Hypothalamus (tissue), 51 donors: Measurements from ENCODE around the gene PKLR.
A peak's percentile ranks its signal among the peaks of the same experiment; 100 is the strongest.
"Not testable (repeated sequence)": the region's sequence is repeated elsewhere in the genome, so short reads cannot be mapped to it uniquely, and the experiment has no call there.

Experiments used
- DNase-seq, 51 donors: peaks; one replicate each; lab custom pipeline; 2025; lab: John Stamatoyannopoulos, UW

PKLR gene

DNA sequence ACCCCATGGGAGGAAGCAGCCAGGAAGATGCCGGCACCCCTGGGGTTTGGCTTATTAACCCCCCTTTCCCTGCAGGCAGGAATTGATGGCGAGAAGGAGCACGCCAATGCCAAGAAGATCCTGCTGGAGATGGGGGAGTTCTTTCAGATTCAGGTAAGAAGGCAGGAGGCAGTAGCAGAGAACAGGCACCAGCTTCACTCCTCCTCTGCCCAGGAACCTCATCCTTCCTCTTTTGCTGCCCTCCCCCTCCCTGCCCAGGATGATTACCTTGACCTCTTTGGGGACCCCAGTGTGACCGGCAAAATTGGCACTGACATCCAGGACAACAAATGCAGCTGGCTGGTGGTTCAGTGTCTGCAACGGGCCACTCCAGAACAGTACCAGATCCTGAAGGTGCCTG is 18.3 kb upstream of the PKLR start:
- DNase-seq, result no peak

DNA sequence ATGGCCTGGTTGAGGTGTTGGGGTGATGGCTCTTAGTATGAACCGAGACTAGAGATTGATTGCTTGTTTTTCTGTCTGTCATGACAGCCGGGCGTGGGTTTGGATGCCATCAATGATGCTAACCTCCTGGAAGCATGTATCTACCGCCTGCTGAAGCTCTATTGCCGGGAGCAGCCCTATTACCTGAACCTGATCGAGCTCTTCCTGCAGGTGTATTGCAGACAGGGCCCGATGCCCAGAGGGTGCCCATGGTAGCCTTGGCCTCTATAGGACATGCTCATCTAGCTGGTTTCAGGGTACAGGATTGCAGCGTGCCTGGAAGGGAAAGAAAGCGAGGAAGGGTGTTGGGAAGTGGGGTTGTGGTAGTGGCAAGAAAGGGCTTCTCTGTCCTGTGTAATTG is 16.8 kb upstream of the PKLR start:
- DNase-seq, result no peak

DNA sequence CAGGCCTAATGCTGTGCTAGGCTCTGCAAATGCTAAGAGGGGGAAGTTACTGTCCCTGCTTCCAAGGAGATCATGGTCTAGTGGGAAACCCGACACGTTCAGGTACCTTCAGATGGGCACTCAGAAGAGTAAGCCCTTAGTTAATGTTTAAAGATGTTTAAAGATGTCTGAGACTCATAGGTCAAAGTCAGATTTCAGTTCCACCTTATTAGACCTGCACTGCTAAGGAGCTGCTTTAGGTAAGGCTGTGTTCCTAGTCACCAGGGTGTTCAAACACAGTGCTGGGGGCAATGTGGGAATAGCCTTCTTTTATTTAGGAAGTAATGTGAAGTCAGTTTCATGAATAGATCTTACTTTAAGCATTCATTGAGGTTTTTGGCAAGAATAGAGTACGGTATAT is 15.7 kb upstream of the PKLR start:
- DNase-seq, result no peak

DNA sequence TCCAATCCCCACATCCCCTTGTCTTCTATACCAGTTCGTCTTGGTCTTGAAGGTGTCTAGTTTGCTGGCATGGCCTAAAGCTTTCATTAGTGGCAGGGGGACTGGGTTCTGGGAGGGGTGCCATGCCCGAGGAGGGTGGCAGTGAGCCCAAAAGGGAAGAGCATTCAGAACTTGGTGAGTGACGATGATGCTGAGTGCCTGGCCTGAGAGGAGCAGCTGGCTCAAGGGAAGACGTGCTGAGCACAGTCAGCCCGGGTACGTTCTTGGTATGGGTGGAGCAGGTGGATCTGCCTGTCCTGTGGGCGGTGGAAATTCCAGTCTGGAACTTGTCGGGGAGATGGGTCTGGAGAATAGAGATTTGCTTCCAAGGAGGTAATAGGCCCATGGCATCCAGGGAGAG is 12.0 kb upstream of the PKLR start:
- peak in 14 of 51 donors; percentile 7 to 36 (median 19) for DNase-seq

DNA sequence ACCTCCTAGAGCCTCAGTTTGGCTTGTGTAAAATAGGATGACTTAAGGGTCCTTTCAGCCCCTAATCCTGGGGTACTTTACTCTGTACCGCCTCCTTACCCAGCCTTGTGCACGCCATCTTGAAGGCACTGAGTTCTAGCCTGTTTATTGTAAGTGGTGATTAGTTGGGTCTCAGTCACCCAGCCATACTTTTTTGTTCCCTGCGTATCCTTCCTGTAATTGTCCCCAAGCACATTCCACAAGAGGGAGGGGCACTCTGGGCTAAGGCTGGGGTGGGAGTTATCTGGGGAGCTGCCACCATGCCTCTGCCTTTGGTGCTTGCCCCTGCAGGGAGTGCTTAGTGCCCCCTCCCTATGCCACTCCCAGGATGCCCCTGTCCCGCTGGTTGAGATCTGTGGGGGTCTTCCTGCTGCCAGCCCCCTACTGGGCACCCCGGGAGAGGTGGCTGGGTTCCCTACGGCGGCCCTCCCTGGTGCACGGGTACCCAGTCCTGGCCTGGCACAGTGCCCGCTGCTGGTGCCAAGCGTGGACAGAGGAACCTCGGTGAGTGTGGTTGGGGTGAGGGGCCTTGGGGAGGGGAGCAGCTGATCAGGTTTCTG is 8.3 kb upstream of the PKLR start:
- peak in 18 of 51 donors; percentile 6 to 48 (median 21) for DNase-seq

DNA sequence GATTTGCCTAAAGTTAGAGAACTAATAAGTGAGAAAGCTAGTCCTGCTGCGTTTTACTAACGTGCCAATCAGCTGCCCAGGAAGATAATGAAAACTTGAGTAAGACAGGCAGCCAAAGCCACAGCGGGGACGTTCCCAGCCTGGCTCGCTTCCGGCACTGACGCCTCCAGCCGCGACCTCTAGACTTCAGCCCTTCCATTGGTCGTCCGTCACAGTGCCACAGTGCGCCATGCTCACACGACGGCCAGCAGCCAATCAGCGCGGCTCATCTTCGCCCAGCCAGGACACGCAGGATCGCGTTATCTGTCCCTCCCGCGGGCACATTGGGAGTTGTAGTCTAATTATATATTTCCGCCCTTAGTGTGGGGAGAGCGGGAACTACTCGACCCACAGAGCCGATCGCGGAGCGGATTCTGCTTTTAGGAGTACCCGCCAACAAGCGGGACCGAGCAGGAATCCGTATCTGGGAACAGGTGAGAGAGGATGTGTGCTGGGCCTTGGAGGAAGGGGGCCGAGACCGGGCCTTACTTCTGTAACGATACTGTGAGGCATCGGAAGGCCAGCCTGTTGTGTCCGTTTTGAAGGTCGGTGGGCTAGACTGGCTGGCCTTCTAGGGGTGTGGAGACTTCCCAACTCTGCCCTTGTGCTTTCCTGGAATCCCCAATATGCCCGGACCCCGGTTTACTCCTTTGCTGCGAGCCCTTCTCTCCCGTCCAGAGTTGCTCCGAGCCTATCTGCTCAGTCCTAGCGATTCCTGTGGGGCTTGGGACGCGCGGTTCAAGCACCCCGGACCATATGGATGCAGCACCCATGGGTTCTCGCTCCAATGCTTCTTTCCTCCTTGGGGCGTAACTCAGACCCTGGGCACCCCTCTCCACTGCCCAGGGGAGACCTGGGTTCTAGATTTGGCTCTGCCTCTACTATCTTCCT is 7.5 kb upstream of the PKLR start, which contains the start of gene FDPS:
TSS of gene FDPS (plus strand) at position 374 of the 930 bp plus-strand sequence. CDS start 924 bp downstream, outside the sequence.
- DNase-seq, result peak; percentile 71 to 100 (median 98)

DNA sequence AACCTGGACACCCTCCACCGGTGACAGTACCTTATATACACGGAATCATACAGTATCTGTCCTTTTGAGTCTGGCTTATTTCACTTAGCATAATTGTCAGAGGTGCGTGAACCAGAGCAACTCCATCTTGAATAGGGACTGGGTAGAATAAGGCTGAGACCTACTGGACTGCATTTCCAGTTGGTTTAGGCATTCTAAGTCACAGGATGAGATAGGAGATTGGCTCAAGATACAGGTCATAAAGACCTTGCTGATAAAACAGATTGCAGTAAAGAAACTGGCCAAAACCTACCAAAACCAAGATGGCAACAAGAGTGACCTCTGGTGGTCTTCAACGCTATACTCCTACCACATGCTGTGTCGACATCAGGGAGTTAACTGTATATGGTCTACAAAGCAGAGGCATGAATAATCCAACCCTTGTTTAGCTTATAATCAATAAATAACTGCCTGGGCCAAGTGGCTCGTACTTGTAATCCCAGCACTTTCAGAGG is 6.1 kb upstream of the PKLR start:
- no peak for DNase-seq

DNA sequence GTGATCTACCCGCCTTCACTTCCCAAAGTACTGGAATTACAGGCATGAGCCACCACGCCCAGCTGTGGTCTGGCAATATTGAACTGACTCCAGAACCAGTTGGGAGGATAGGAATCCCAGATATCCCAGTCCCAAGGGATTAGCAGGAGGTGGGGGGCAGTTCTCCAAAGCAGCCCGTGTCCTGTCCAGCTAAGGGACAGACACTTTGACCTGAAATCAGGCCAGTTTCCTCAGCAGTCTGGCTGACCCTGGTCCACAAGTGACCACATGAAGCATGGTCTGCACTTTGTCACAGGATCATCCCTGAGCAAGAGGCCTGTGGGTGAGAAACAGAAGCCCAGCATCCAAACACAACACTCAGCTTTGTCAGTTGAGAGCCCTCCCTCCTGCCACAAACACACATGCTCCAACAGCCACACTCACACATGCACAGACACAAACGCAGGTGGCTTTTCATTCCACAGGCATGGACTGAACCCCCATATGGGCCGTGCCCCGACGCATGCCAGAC is 4.7 kb upstream of the PKLR start:
- DNase-seq, result no peak

DNA sequence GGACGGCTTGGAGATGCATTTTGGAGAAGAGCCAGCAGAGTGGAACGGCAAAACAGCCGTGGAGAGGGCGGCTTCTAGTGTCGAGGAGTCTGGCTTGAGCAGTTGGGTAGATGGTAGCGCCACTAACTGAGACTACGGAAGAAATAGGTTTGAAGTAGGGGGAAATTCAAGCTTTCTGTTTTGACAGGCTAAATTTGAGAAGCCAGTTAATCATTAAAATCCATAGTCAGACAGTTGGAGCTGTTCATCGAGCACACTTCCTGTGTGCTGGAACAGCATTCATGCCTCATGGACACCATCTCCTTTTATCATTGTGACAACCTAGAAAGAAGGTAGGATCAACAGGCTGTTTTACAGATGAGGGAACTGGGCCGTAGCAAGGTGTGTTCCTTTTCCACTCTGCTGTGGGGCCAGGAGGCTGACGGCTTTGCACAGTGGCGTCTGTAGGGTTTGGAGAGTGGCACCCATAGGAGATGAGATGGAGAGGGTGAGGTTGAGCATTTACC is 3.4 kb upstream of the PKLR start:
- no peak for DNase-seq

DNA sequence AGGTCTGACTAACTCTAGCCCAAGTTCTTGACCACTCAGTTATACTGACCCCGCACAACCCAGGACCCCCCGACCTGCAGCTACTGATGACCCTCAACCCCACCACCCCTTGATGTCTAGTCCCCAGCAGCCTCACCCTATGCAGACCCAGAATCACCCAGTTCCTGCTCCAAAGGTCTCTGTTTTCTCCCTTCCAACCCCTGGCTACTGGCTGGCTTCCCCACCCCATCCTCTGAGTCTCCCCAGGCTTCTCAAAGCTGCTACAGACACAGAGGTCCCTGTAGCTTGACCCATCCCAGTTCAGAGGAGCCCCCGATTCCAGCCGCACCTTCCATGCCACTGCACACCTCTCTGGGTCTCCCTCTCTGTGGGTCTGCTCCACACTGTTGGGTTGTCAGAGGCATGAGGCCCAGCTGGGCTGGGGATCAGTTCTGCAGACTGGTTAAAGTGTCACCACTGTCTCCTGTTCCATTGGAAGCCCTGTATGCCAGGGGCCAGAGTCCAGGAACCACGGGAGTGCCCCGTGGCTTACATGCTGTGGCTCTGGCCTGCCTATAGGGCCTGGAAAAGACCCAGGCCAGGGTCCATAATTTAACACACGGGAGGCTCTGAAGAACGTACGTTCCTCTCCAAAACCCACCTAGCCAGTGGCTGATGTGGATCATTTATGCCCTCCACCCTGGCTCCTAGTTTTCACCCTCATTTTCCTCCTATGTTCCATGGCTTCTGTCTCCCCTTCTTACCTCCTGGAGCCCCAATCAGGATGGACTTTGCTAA is 497 bp downstream of the PKLR start:
- no peak for DNase-seq

DNA sequence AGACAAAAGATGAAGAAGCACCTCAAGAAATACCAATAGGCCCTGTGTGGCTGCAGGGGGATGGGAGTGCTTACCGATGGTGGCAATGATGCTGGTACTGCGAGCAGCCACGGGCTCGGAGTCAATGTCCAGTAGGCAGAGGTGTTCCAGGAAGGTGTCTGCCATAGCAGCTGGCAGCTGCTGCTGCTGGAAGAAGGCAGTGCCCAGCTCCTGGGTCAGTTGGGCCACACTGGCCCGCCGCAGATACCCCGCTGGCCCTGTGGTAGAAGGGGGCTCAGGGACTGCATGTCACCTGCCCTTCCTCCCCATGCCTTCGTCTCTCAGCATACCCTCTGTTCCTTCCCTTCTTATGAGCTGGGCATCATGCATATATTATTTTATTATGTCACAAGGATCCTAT is 1.2 kb downstream of the PKLR start:
- DNase-seq, result no peak

DNA sequence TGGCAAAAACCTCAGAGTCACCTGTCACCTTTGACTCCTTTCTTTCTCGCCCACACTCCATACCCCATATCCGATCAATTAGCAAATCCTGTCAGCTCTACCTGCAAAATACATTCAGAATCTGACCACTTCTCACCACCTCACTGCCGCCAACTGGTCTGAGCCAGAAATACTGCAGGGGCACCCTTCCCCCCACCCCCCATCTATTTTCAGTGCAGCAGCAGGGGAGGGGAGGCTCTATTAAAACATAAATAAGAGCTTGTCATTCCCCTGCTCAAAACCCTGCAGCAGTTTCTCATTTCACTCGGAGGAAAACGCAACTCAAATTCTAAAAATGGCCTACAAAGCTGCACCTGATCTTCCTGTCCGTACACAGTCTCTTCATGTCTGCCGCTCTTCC is 3.9 kb downstream of the PKLR start:
- DNase-seq, result no peak

DNA sequence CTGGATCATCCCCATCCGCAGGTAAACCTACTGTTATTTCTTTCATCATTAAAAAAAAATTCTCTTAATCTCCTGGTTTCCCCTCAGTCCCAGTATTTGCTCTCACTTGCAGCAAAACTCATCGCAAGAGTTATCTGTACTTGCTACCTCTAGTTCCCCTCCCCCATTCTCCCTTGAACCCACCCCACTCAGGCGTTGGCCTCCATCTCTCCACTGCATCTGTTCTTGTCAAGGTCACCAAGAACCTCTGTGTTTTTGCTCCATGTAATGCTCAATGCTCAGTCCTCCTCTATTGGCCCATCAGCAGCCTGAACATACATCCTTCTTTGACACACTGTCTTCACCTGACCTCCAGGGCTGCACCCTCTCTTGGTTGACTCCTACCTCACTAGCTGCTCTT is 4.6 kb downstream of the PKLR start:
- no peak for DNase-seq

DNA sequence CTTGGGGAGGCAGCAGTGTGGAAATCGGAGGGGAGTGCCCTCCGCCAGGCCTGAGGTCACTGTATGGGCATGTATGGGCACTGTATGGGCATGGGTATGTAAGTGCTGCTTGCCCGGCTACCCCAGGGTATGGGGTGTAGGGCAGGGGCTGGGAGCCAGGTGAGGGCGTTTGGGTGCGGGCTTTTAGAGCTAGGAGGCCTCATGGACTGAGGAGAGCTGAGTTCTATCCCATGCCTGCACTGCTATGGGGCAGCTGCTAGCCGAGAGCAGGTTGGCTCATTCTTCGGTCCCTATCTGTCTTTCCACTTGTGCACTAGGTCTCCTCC is 5.3 kb downstream of the PKLR start:
- DNase-seq, result no peak

DNA sequence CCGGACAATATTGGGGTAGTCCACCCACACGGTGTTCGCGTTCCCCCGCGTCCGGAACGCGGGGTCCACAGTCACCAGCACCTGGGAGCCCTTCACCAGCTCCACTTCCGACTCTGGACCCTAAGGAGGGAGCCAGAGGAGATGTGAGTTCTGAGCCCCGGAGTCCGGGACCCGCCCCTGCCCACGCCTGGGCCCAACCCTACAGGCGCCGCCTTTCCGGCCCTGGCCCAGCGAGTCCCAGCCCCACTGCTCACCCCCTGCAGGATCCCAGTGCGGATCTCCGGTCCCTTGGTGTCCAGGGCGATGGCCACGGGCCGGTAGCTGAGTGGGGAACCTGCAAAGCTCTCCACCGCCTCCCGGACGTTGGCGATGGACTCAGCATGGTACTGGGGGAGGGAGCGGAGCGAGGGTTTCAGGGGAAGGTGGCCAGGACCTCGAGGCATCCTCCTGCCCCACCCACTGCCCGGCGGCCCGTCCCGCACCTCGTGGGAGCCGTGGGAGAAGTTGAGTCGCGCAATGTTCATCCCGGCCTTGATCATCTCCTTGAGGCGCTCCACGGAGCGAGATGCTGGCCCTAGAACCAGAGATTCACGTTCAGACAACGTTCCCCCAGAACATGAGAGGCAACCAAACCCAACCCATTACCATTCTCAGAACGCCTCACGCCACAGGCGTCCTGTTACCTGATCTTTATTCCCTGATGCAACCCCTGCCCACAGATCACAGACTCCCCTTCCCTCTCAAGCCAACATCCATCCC is 5.9 kb downstream of the PKLR start:
- no peak for DNase-seq

DNA sequence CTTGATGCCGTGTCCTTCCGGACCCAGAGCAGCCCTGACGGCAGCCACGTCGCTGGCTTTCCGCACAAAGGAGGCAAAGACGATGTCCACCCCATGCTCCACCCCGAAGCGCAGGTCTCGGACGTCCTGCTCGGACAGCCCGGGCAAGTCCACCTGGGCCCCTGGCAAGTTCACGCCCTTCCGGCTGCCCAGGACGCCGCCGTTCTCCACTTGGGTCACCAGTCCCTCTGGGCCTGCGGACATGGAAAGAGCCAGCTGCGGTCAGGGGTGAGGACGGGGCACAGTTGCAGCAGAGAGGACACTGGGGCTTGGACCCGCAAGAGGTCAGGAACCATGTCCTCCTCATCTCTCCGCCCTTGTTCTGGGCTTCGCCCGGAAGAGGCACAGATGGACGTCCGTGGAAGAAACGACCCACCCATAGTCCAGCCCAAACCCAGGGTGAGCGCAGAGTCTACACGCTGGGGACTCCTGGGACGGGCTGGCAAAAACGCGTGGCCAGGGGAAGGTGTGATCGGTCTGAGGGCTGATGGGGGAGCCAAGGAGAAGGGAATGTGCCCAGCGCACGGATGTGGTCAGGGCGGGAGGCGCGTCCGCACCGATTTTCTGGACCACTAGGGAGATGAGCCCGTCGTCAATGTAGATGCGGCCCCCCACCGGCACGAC is 6.6 kb downstream of the PKLR start:
- DNase-seq, result no peak

DNA sequence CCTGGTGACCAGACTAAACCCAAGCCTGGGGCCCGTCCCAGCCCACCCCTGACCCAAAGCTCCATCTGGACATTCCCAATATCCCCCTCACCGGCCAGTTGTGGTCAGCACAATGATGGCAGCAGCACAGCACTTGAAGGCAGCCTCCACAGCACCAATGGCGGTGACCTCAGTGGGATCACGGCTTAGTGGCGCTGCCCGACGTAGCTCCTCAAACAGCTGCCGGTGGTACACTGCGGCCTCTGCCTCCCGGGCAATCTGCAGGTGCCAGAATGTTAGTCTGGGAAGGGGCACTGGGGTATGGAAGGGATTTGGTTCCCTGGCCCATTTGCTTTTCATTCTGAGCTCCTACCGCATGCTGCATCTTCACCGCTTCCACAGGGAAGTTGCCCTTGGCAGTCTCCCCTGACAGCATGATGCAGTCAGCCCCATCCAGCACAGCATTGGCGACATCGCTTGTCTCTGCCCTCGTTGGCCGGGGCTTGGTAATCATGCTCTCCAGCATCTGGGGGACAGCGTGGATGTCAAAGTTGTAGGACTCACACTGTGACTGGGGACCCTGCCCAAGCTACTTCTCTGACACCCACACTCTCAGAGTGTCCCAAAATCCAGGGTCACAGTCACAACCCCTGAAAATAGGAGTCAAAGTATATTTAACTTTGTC is 8.0 kb downstream of the PKLR start:
- DNase-seq, result no peak

DNA sequence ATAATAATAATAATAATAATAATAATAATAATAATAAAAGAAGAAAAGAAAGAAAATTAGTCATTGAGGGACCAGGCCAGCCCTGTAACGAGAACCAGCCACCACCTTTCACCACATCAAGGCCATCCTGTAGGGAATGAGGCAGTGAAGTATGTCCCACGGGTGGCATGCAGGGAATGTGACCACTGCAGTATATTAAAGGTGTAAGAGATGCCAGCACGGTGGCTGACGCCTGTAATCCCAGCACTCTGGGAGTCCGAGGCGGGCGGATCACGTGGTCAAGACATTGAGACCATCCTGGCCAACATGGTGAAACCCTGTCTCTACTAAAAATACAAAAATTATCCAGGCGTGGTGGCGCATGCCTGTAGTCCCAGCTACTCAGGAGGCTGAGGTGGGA is 10.2 kb downstream of the PKLR start:
- DNase-seq, result not testable (repeated sequence)

DNA sequence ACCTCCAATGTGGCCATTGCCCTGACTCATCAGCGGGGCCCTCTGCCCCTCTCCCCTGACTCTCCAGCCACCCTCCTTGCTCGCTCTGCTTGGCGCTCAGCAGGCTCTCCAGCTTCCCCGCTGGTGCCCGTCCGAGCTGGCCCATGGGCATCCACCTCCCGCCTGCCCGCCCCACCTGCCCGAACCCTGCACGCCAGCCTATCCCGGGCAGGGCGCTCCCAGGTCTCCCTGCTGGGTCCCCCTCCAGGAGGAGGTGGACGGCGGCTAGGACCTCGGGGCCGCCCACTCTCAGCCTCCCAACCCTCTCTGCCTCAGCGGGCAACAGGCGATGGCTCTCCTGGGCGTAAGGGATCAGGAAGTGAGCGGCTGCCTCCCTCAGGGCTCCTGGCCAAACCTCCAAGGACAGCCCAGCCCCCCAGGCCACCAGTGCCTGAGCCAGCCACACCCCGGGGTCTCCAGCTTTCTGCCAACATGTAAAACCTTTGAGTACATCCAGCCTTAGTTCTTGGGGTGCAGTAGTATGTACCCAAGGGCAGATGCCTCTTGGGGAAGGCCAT is 13.2 kb downstream of the PKLR start:
- DNase-seq, result no peak
